Measurements from ENCODE around the gene PFDN4. TPM values are rescaled to one million over a fixed set of nuclear protein-coding genes. Genes with fewer than 3 reads are reported as not detected.

PFDN4 gene
- polyA plus RNA-seq, 1 donor from 2014 or later: 512 TPM

DNA sequence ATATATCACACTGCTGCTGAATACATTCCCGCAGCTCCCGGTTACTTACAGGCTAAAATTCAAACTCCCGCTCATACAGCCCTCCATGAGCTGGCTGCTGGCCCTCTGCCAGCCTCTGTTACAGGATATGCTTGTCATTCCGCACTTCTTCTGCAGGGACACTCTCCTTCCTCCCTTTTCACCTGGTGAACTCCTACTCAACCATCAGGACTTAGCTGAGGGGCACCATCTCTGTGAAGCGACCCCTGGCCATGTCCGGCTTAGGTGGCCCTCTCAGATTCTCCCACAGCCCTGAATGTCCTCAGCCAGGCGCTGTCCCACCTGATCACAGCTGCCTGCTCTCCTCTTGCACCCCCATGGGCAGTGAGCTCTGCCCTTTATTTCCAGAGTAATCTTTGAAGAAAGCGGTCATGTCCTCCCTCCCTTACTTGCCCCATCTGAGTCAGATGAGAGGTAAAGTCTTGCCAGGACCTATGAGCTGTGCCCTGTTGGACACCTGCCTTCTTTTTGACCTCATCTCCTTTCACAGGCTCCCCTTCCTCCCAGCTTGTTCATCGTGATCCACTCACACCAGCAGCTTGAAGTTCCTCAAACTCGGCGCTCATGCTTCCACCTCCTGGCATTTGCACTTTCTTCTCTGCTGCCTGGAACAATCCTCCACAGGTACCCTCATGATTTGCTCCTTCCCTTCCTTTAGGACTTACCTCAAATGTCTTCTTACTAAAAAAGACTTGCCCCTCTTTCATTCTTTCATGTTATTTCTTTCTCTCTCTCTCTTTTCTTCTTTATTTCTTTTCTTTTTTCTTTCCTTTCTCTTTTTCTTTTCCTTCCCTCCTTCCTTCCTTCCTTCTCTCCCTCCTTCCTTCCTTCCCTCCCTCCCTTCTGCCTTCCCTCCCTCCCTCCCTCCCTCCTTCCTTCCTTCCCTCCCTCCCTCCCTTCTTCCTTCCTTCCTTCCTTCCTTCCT, 39.7 kb upstream of the PFDN4 start:
- H3F3A ChIP-seq (ENCODE audit: insufficient read depth, low read length, poor library complexity, severe bottlenecking): no peaks in the 10 kb centered on the region
- peaks cover 35% of the 10 kb centered on the region for H3K27me3 ChIP-seq (ENCODE audit: insufficient read depth, low read depth, low read length)
- TF ChIP-seq SMC3 (conservative IDR thresholded peaks at IDR 0.05; ENCODE audit: poor library complexity): no peak
- no peak for TF ChIP-seq RAD21 (conservative IDR thresholded peaks at IDR 0.05)
- TF ChIP-seq POLR2AphosphoS5 (IDR thresholded peaks at IDR 0.05): no peak
- TF ChIP-seq MXI1 (conservative IDR thresholded peaks at IDR 0.05; ENCODE audit: poor library complexity, severe bottlenecking): no peak
- TF ChIP-seq EP300 (conservative IDR thresholded peaks at IDR 0.05; ENCODE audit: poor library complexity, severe bottlenecking): no peak
- TF ChIP-seq, protein P1, sequence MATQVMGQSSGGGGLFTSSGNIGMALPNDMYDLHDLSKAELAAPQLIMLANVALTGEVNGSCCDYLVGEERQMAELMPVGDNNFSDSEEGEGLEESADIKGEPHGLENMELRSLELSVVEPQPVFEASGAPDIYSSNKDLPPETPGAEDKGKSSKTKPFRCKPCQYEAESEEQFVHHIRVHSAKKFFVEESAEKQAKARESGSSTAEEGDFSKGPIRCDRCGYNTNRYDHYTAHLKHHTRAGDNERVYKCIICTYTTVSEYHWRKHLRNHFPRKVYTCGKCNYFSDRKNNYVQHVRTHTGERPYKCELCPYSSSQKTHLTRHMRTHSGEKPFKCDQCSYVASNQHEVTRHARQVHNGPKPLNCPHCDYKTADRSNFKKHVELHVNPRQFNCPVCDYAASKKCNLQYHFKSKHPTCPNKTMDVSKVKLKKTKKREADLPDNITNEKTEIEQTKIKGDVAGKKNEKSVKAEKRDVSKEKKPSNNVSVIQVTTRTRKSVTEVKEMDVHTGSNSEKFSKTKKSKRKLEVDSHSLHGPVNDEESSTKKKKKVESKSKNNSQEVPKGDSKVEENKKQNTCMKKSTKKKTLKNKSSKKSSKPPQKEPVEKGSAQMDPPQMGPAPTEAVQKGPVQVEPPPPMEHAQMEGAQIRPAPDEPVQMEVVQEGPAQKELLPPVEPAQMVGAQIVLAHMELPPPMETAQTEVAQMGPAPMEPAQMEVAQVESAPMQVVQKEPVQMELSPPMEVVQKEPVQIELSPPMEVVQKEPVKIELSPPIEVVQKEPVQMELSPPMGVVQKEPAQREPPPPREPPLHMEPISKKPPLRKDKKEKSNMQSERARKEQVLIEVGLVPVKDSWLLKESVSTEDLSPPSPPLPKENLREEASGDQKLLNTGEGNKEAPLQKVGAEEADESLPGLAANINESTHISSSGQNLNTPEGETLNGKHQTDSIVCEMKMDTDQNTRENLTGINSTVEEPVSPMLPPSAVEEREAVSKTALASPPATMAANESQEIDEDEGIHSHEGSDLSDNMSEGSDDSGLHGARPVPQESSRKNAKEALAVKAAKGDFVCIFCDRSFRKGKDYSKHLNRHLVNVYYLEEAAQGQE (IDR thresholded peaks at IDR 0.05; ENCODE audit: borderline replicate concordance): no peak
- TF ChIP-seq, protein P2, sequence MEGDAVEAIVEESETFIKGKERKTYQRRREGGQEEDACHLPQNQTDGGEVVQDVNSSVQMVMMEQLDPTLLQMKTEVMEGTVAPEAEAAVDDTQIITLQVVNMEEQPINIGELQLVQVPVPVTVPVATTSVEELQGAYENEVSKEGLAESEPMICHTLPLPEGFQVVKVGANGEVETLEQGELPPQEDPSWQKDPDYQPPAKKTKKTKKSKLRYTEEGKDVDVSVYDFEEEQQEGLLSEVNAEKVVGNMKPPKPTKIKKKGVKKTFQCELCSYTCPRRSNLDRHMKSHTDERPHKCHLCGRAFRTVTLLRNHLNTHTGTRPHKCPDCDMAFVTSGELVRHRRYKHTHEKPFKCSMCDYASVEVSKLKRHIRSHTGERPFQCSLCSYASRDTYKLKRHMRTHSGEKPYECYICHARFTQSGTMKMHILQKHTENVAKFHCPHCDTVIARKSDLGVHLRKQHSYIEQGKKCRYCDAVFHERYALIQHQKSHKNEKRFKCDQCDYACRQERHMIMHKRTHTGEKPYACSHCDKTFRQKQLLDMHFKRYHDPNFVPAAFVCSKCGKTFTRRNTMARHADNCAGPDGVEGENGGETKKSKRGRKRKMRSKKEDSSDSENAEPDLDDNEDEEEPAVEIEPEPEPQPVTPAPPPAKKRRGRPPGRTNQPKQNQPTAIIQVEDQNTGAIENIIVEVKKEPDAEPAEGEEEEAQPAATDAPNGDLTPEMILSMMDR (IDR thresholded peaks at IDR 0.05; ENCODE audit: poor library complexity, severe bottlenecking): no peak
- no peak for TF ChIP-seq TAF1 (IDR thresholded peaks at IDR 0.05; ENCODE audit: low read depth)
- TF ChIP-seq EZH2 (IDR thresholded peaks at IDR 0.05; ENCODE audit: borderline replicate concordance, insufficient read depth, low read length, poor library complexity, severe bottlenecking): no peak
- no peak overlapping the region for H3K27ac ChIP-seq (ENCODE audit: low read length)
- H3K4me3 ChIP-seq (ENCODE audit: low read length): no peak overlapping the region
- H3K79me2 ChIP-seq (replicated peaks; ENCODE audit: insufficient read depth, low read length): no peaks in the 10 kb centered on the region
- H2AFZ ChIP-seq (ENCODE audit: low read depth, low read length): no peak overlapping the region
- no peak overlapping the region for H3K4me2 ChIP-seq (ENCODE audit: low read length)
- no peaks in the 10 kb centered on the region for H3K9me3 ChIP-seq (ENCODE audit: low read length)
- no peaks in the 10 kb centered on the region for H3K9me2 ChIP-seq (ENCODE audit: insufficient read depth, low read length)
- H3K36me3 ChIP-seq (ENCODE audit: insufficient read depth, low read length): no peaks in the 10 kb centered on the region
- H3K9ac ChIP-seq (ENCODE audit: low read length): no peak overlapping the region
- H4K20me1 ChIP-seq (ENCODE audit: insufficient read depth): no peaks in the 10 kb centered on the region

DNA sequence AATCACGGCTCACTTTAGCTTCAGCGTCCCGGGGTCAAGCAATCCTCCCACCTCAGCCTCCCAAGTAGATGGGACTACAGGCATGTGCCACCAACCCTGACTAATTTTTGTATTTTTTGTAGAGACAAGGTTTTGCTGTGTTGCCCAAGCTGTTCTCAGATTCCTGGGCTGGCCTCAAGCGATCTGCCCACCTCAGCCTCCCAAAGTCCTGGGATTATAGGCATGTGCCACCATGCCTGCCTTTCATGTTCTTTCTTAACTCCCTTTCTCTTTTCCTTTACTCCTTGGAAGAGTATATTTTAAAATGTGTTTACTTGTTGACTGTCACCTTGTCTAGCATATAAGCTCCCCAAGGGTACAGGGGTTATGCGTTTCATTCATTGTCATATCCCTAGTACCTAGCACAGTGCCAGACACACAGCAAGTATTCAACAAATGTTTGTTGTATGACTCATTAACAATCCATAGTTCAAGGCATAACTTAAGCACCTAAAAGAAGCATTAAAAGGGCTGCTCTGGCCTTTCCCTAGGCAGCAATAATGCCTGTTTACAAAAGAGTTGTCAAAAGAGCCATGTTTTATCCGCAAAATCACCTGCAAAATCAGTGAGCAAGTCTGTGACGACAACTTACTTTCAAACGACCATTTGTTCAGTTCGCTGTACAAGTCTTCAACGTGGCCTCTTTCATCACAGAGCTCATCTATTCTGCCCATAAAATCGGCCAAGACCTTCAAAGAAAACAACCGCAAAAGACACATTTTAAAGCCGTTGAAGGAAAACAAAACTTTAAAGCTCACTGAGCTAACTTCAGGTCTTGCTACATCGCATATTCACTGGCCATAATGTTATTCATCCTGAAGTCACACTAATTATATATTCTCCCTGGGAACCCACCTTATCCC, 38.7 kb upstream of the PFDN4 start:
- Histone ChIP-seq H3K9me2 (ENCODE audit: insufficient read depth, low read length) (no peaks in the 10 kb centered on the region), H3K79me2 (replicated peaks; ENCODE audit: insufficient read depth, low read length) (no peaks in the 10 kb centered on the region), H2AFZ (ENCODE audit: low read depth, low read length) (no peak overlapping the region), H3K27me3 (ENCODE audit: insufficient read depth, low read depth, low read length) (peaks cover 45% of the 10 kb centered on the region), H3K4me3 (ENCODE audit: low read length) (no peak overlapping the region), H3K27ac (ENCODE audit: low read length) (no peak overlapping the region), H3K9me3 (ENCODE audit: low read length) (no peaks in the 10 kb centered on the region), H3F3A (ENCODE audit: insufficient read depth, low read length, poor library complexity, severe bottlenecking) (no peaks in the 10 kb centered on the region), H3K36me3 (ENCODE audit: insufficient read depth, low read length) (no peaks in the 10 kb centered on the region), H3K9ac (ENCODE audit: low read length) (no peak overlapping the region), H4K20me1 (ENCODE audit: insufficient read depth) (no peaks in the 10 kb centered on the region), H3K4me2 (ENCODE audit: low read length) (no peak overlapping the region)
- TF ChIP-seq, protein P1 (IDR thresholded peaks at IDR 0.05; ENCODE audit: borderline replicate concordance): no peak
- TF ChIP-seq EZH2 (IDR thresholded peaks at IDR 0.05; ENCODE audit: borderline replicate concordance, insufficient read depth, low read length, poor library complexity, severe bottlenecking) (no peak), TAF1 (IDR thresholded peaks at IDR 0.05; ENCODE audit: low read depth) (no peak), EP300 (conservative IDR thresholded peaks at IDR 0.05; ENCODE audit: poor library complexity, severe bottlenecking) (no peak), POLR2AphosphoS5 (IDR thresholded peaks at IDR 0.05) (no peak), RAD21 (conservative IDR thresholded peaks at IDR 0.05) (no peak), MXI1 (conservative IDR thresholded peaks at IDR 0.05; ENCODE audit: poor library complexity, severe bottlenecking) (no peak), SMC3 (conservative IDR thresholded peaks at IDR 0.05; ENCODE audit: poor library complexity) (no peak)
- TF ChIP-seq, protein P2 (IDR thresholded peaks at IDR 0.05; ENCODE audit: poor library complexity, severe bottlenecking): no peak

Data from neural cell (in vitro differentiated cells).